Esophagus squamous epithelium (tissue), 5 donors: ENCODE results near the gene NIPBL. TPM values are rescaled to one million over a fixed set of nuclear protein-coding genes. Genes with fewer than 3 reads are reported as not detected.

ENCODE experiments used
- DNase-seq: peaks from one replicate; lab custom pipeline; 2025; lab: John Stamatoyannopoulos, UW
- H3K27ac ChIP-seq, 4 donors: fragments of 200-600 bp; sonication (generic); one replicate each; pipeline ENCODE4 v1.5.1; 2016 to 2019; ENCODE audit warnings: mild to moderate bottlenecking in 1 of 4
- H3K27me3 ChIP-seq, 4 donors: fragments of 200-600 bp; sonication (generic); 1 replicate in 3 of 4; 2 replicates in 1 of 4; pipeline versions ENCODE4 v1.5.1 to v1.6.0; 2017 to 2021; ENCODE audit warnings: antibody characterized with exemption in 1 of 4
- H3K36me3 ChIP-seq, 3 donors: fragments of 200-600 bp; sonication (generic); one replicate each; pipeline ENCODE4 v1.5.1; 2016 to 2019
- H3K4me1 ChIP-seq, 3 donors: fragments of 200-600 bp; sonication (generic); one replicate each; pipeline ENCODE4 v1.5.1; 2017 to 2019
- H3K4me3 ChIP-seq, 4 donors: fragments of 200-600 bp; sonication (generic); 1 replicate in 3 of 4; 2 replicates in 1 of 4; pipeline ENCODE4 v1.5.1; 2016 to 2019; ENCODE audit warnings: mild to moderate bottlenecking in 2 of 4, moderate library complexity in 1 of 4
- H3K9me3 ChIP-seq, 3 donors: fragments of 200-600 bp; sonication (generic); one replicate each; pipeline ENCODE4 v1.5.1; 2016 to 2019
- POLR2A ChIP-seq, 4 donors: fragments of 450-650 bp; IDR thresholded peaks; one replicate each; pipeline ENCODE4 v1.6.1; 2017; ENCODE audit warnings: antibody characterized with exemption in 4 of 4, mild to moderate bottlenecking in 4 of 4, moderate library complexity in 3 of 4
- WGBS, 2 donors: methylation state at CpG; one replicate each; pipeline ENCODE4 v1.1.5; 2018; 5-methylcytosine and 5-hydroxymethylcytosine counted together
- intact Hi-C: fragments of 100-400 bp; cut with DNase I; formaldehyde crosslinking; loops from one replicate; pipeline ENCODE4 v1.15.0; 2022
- total RNA-seq, 4 donors: library from RNA; depleted of rRNA; stranded (reverse); fragments of >200 nt; gene quantifications; one replicate each; pipeline ENCODE4 v1.1.0, GENCODE V29; 2016
- TF ChIP-seq, protein P1 (sequence below), 6 experiments: fragments of 450-650 bp in 4 of 6; fragments of 200-600 bp in 2 of 6; sonication (generic) in 2 of 6; IDR thresholded peaks; one replicate each; pipeline ENCODE4 v1.5.1; 2016 to 2019; ENCODE audit warnings: antibody characterized with exemption in 6 of 6, mild to moderate bottlenecking in 4 of 6, moderate library complexity in 4 of 6
- donor health status: DM: yes; HTN: yes; CAD: no.

Gene NIPBL
- total RNA-seq, 4 donors from 2014 or later, result 19.4 to 50.0 (median 31.3) TPM

DNA sequence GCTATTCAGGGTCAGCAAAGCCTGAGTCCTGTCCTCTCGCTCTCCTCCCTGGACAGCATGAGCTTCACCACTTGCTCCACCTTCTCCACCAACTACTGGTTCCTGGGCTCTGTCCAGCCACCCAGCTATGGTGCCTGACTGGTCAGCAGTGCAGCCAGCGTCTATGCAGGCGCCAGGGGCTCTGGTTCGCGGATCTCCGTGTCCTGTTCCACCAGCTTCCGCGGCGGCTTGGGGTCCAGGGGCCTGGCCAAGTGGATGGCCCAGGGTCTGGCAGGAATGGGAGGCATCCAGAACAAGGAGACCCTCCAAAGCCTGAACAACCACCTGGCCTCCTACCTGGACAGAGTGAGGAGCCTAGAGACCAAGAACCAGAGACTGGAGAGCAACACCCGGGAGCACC is 8.6 kb downstream of the NIPBL start:
- peaks cover 0 to 13% (median 0%) of the 10 kb centered on the region in 3 donors for H3K36me3 ChIP-seq
- no peaks in the 10 kb centered on the region for H3K9me3 ChIP-seq
- TF ChIP-seq POLR2A (IDR thresholded peaks at IDR 0.05), result no peak
- TF ChIP-seq, protein P1, sequence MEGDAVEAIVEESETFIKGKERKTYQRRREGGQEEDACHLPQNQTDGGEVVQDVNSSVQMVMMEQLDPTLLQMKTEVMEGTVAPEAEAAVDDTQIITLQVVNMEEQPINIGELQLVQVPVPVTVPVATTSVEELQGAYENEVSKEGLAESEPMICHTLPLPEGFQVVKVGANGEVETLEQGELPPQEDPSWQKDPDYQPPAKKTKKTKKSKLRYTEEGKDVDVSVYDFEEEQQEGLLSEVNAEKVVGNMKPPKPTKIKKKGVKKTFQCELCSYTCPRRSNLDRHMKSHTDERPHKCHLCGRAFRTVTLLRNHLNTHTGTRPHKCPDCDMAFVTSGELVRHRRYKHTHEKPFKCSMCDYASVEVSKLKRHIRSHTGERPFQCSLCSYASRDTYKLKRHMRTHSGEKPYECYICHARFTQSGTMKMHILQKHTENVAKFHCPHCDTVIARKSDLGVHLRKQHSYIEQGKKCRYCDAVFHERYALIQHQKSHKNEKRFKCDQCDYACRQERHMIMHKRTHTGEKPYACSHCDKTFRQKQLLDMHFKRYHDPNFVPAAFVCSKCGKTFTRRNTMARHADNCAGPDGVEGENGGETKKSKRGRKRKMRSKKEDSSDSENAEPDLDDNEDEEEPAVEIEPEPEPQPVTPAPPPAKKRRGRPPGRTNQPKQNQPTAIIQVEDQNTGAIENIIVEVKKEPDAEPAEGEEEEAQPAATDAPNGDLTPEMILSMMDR (IDR thresholded peaks at IDR 0.05), result no peak
- intact Hi-C loops, result no loop called here
- H3K27ac ChIP-seq, result no peak overlapping the region
- no peak for DNase-seq
- WGBS, 2 donors, result 98 to 100% methylated on average over 1 to 6 of the region's 10 CpGs
- H3K4me3 ChIP-seq, result no peak overlapping the region
- no peaks in the 10 kb centered on the region for H3K27me3 ChIP-seq
- peaks cover 0 to 95% (median 24%) of the 10 kb centered on the region in 3 donors for H3K4me1 ChIP-seq

DNA sequence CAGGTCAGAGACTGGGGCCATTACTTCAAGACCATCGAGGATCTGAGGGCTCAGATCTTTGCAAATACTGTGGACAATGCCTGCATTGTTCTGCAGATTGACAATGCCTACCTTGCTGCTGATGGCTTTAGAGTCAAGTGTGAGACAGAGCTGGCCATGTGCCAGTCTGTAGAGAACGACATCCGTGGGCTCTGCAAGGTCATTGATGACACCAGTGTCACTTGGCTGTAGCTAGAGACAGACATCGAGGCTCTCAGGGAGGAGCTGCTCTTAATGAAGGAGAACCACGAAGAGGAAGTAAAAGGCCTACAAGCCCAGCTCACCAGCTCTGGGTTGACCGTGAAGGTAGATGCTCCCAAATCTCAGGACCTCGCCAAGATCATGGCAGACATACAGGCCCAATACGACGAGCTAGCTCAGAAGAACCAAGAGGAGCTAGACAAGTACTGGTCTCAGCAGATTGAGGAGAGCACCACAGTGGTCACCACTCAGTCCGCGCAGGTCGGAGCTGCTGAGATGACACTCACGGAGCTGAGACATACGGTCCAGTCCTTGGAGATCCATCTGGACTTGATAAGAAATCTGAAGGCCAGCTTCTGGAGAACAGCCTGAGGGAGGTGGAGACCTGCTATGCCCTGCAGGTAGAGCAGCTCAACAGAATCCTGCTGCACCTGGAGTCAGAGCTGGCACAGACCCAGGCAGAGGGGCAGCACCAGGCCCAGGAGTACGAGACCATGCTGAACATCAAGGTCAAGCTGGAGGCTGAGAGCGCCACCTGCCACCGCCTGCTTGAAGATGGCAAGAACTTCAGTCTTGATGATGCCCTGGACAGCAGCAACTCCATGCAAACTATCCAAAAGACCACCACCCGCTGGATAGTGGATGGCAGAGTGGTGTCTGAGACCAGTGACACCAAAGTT is 9.3 kb downstream of the NIPBL start:
- no peak overlapping the region for H3K4me3 ChIP-seq
- peaks cover 0 to 13% (median 0%) of the 10 kb centered on the region in 3 donors for H3K36me3 ChIP-seq
- WGBS, 2 donors, result 90 to 91% methylated on average over 15 to 18 of the region's 18 CpGs
- intact Hi-C loops, result no loop called here
- DNase-seq, result no peak
- H3K27ac ChIP-seq, result no peak overlapping the region
- H3K4me1 ChIP-seq, result peaks cover 0 to 88% (median 17%) of the 10 kb centered on the region in 3 donors
- no peak for TF ChIP-seq POLR2A (IDR thresholded peaks at IDR 0.05)
- TF ChIP-seq, protein P1 (IDR thresholded peaks at IDR 0.05), result no peak
- H3K9me3 ChIP-seq, result no peaks in the 10 kb centered on the region
- no peaks in the 10 kb centered on the region for H3K27me3 ChIP-seq

GRCh38 chr5:36886791-36887190 is 10.2 kb downstream of the NIPBL start:
- TF ChIP-seq, protein P1 (IDR thresholded peaks at IDR 0.05), result no peak
- Histone ChIP-seq H3K4me3 (no peak overlapping the region), H3K27ac (no peak overlapping the region), H3K36me3 (peaks cover 0 to 13% (median 0%) of the 10 kb centered on the region in 3 donors), H3K9me3 (no peaks in the 10 kb centered on the region), H3K4me1 (peaks cover 0 to 78% (median 10%) of the 10 kb centered on the region in 3 donors), H3K27me3 (no peaks in the 10 kb centered on the region)
- WGBS, 2 donors, result 77 to 86% methylated on average over 3 of the region's 3 CpGs
- no peak for DNase-seq
- intact Hi-C loops, result no loop called here

- intact Hi-C loops, result no loop called here
- Histone ChIP-seq H3K27ac (no peak overlapping the region), H3K27me3 (no peaks in the 10 kb centered on the region), H3K36me3 (peaks cover 0 to 13% (median 0%) of the 10 kb centered on the region in 3 donors), H3K9me3 (no peaks in the 10 kb centered on the region), H3K4me1 (peaks cover 0 to 71% (median 10%) of the 10 kb centered on the region in 3 donors), H3K4me3 (no peak overlapping the region)
- DNase-seq, result no peak
- TF ChIP-seq, protein P1 (IDR thresholded peaks at IDR 0.05), result no peak
- TF ChIP-seq POLR2A (IDR thresholded peaks at IDR 0.05), result no peak
Observed at GRCh38 chr5:36887532-36887931, 11.0 kb downstream of the NIPBL start.

DNA sequence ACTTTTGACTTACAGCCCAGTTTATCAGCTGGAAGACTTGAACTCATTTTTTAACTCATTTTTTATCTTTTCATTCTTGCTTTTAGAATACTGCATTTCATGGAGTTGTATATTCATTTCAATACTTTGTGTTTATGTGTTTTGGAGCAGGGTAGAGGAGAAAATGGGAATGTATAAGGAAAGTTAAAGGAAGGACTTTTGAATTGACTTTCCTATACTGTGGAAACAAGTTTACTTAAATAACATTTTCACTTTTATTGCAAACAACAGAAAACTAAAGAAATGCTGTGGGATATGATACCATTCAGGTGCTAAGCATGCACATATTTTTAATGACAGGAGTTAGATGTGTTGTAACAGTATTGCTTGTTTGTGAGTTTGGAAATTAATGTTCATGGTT is 11.7 kb downstream of the NIPBL start:
- Histone ChIP-seq H3K27me3 (no peaks in the 10 kb centered on the region), H3K36me3 (peaks cover 0 to 13% (median 0%) of the 10 kb centered on the region in 3 donors), H3K27ac (no peak overlapping the region), H3K4me3 (no peak overlapping the region), H3K4me1 (peaks cover 0 to 63% (median 10%) of the 10 kb centered on the region in 3 donors), H3K9me3 (no peaks in the 10 kb centered on the region)
- intact Hi-C loops, result no loop called here
- no peak for TF ChIP-seq POLR2A (IDR thresholded peaks at IDR 0.05)
- TF ChIP-seq, protein P1 (IDR thresholded peaks at IDR 0.05), result no peak
- no peak for DNase-seq
